Progenitor cell of endocrine pancreas (in vitro differentiated cells): ENCODE data around the gene CACNA2D4. TPM values are rescaled to one million over a fixed set of nuclear protein-coding genes. Genes with fewer than 3 reads are reported as not detected.
A peak's percentile ranks its signal among the peaks of the same experiment; 100 is the strongest.

Source experiments
- DNase-seq: peaks from one replicate; pipeline ENCODE4 v3.0.0; 2021; ENCODE audit warnings: low spot score; ENCODE audit not compliant: unreplicated experiment
- H3K27ac Mint-ChIP-seq: 2 replicates; pipeline ENCODE4 v1.8.0; 2021; ENCODE audit warnings: mild to moderate bottlenecking, moderate library complexity, mixed read lengths
- H3K27me3 Mint-ChIP-seq: 2 replicates; pipeline ENCODE4 v1.8.0; 2021; ENCODE audit warnings: mixed read lengths
- H3K36me3 Mint-ChIP-seq: 2 replicates; pipeline ENCODE4 v1.8.0; 2022; ENCODE audit warnings: mixed read lengths; ENCODE audit not compliant: insufficient read depth
- H3K4me1 Mint-ChIP-seq: 2 replicates; pipeline ENCODE4 v1.8.0; 2021; ENCODE audit warnings: low read depth, mixed read lengths
- H3K4me3 Mint-ChIP-seq: 2 replicates; pipeline ENCODE4 v1.8.0; 2021; ENCODE audit warnings: low read depth, mild to moderate bottlenecking, moderate library complexity, mixed read lengths
- H3K9me3 Mint-ChIP-seq: 2 replicates; pipeline ENCODE4 v1.8.0; 2021; ENCODE audit warnings: low read depth, mixed read lengths
- CTCF ChIP-seq: fragments of 200-600 bp; sonication (generic); IDR thresholded peaks from one replicate; pipeline ENCODE4 v1.5.0; 2021; ENCODE audit warnings: antibody characterized with exemption, mild to moderate bottlenecking; ENCODE audit not compliant: unreplicated experiment
- total RNA-seq: library from RNA; stranded (reverse); gene quantifications from 2 replicates; pipeline ENCODE4 v1.2.1, GENCODE V29; 2021

CACNA2D4 gene
- total RNA-seq, 1 donor from 2014 or later: 0.34 TPM

- DNase-seq: no peak
- Mint-ChIP-seq H3K9me3 (no peaks in the 10 kb centered on the region), H3K36me3 (no peaks in the 10 kb centered on the region), H3K27me3 (peaks cover 21% of the 10 kb centered on the region), H3K4me1 (peaks cover 4% of the 10 kb centered on the region), H3K27ac (peak overlapping the region; percentile 43), H3K4me3 (no peak overlapping the region)
- no peak for TF ChIP-seq CTCF
These were observed 119.8 kb downstream of the CACNA2D4 start for GRCh38 chr12:1798641-1799020.

GRCh38 chr12:1797991-1798640 is 120.3 kb downstream of the CACNA2D4 start:
- Mint-ChIP-seq H3K9me3 (no peaks in the 10 kb centered on the region), H3K36me3 (no peaks in the 10 kb centered on the region), H3K27me3 (peaks cover 21% of the 10 kb centered on the region), H3K4me3 (no peak overlapping the region), H3K4me1 (peaks cover 4% of the 10 kb centered on the region), H3K27ac (no peak overlapping the region)
- TF ChIP-seq CTCF: no peak
- DNase-seq: no peak

- Mint-ChIP-seq H3K27ac (no peak overlapping the region), H3K27me3 (peaks cover 21% of the 10 kb centered on the region), H3K4me3 (no peak overlapping the region), H3K9me3 (no peaks in the 10 kb centered on the region), H3K4me1 (peaks cover 4% of the 10 kb centered on the region), H3K36me3 (no peaks in the 10 kb centered on the region)
- no peak for TF ChIP-seq CTCF
- DNase-seq: no peak
These were observed 121.2 kb downstream of the CACNA2D4 start for GRCh38 chr12:1797011-1797901.

GRCh38 chr12:1796515-1797010 is 121.9 kb downstream of the CACNA2D4 start:
- no peak for DNase-seq
- no peak for TF ChIP-seq CTCF
- no peak overlapping the region for H3K4me3 Mint-ChIP-seq

GRCh38 chr12:1795785-1796514 is 122.5 kb downstream of the CACNA2D4 start:
- H3K36me3 Mint-ChIP-seq: no peaks in the 10 kb centered on the region
- DNase-seq: peak; percentile 93
- H3K4me3 Mint-ChIP-seq: peak overlapping the region; percentile 57
- H3K27ac Mint-ChIP-seq: no peak overlapping the region
- peaks cover 21% of the 10 kb centered on the region for H3K27me3 Mint-ChIP-seq
- peak; percentile 100 for TF ChIP-seq CTCF
- peaks cover 4% of the 10 kb centered on the region for H3K4me1 Mint-ChIP-seq
- no peaks in the 10 kb centered on the region for H3K9me3 Mint-ChIP-seq

More at GRCh38 chr12:1796515-1797010, 121.9 kb downstream of the CACNA2D4 start:
- no peaks in the 10 kb centered on the region for H3K9me3 Mint-ChIP-seq
- no peaks in the 10 kb centered on the region for H3K36me3 Mint-ChIP-seq
- H3K4me1 Mint-ChIP-seq: peaks cover 4% of the 10 kb centered on the region
- no peak overlapping the region for H3K27ac Mint-ChIP-seq
- H3K27me3 Mint-ChIP-seq: peaks cover 21% of the 10 kb centered on the region
